ENCODE data around the gene ADARB2. TPM values are rescaled to one million over a fixed set of nuclear protein-coding genes. Genes with fewer than 3 reads are reported as not detected.

Gene ADARB2
- total RNA-seq, 4 donors from 2014 or later = 1.3 to 5.4 (median 1.8) TPM

DNA sequence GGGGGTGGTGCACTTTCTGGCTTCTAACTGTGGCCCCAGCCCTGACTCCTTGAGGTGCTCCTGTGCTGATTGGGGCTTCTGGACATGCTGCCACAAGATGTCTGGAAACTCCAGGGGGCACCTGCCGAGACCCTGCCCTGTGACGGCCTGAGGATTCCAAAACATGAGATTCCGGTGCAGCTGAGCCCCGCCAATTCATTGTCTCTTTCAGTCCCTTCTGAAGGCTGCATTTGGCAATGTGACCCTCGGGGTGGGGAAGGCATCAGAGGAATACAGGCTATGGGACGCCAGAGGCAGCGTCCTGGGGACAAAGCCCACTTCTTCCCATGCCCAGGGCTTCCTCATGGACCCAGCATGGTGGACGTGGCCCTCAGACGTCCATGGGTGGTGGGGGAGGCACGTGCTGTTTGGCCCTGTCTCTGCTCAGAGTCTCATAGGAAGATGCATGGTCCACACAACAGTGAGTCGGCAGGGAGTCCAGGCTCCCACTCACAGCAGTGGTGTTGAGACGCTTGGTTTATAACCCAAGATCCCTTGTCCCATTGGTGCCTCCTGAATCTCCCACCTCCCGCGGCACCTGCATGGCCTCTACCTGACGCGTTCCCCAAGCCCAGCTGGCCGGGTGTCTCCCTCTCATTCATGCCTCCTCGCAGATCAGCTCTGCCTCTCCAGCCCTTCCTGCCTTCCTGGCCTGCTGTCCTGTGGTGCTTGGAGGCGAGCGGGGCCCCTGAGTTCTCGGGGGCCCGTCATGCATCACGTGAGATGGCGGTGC lies 551.2 kb downstream of the ADARB2 start:
- 92 to 100% methylated on average over 2 to 7 of the region's 24 CpGs for WGBS, 2 donors (ENCODE audit: low coverage in 1 of 2)

DNA sequence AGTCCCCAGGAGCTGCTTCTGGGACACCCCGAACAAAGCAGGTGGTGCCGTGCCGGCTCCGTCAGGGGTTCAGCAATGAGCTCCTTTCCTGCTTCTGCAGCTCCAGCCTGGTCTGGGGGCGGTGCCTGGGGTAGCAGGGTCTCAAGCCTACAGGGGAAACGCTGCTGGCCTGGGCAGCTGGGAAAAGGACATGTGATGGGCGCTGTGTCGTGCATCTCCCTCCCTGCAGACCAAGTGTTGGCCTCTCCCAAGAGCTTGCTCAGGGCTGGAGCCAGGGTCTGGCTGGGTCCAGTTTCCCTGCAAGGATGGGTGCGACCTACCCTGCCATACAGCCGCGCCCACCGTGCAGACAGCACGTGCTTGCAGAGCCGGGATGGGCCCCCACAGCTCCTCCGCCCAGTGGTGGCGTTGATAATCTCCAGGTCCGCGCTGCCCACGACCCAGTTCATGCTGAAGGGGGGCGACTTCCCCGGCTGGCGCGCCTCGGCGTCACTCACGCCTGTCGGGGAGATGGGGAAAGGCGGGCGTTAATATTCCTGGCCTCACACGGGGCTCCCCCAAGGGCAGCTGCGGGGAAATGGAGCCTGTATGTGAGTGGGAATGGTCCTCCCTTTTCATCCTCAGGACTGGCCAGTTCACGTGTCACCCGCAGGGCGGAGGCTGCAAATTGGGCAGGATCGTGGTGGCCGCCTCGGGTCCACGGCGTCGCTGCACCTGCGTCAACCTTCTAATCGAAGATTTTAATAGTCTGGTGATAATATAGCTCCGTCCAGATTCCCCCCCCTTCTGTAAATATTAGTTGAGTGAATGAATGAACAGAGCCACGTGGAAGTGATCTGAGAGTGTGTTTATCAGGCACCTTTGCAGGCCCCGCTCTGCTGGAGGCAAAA lies 552.5 kb downstream of the ADARB2 start:
- no peak for TF ChIP-seq POLR2AphosphoS5 (IDR thresholded peaks at IDR 0.05)
- TF ChIP-seq, protein P1, sequence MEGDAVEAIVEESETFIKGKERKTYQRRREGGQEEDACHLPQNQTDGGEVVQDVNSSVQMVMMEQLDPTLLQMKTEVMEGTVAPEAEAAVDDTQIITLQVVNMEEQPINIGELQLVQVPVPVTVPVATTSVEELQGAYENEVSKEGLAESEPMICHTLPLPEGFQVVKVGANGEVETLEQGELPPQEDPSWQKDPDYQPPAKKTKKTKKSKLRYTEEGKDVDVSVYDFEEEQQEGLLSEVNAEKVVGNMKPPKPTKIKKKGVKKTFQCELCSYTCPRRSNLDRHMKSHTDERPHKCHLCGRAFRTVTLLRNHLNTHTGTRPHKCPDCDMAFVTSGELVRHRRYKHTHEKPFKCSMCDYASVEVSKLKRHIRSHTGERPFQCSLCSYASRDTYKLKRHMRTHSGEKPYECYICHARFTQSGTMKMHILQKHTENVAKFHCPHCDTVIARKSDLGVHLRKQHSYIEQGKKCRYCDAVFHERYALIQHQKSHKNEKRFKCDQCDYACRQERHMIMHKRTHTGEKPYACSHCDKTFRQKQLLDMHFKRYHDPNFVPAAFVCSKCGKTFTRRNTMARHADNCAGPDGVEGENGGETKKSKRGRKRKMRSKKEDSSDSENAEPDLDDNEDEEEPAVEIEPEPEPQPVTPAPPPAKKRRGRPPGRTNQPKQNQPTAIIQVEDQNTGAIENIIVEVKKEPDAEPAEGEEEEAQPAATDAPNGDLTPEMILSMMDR (IDR thresholded peaks at IDR 0.05) = no peak
- no peak for TF ChIP-seq POLR2A (IDR thresholded peaks at IDR 0.05)
- TF ChIP-seq EP300 (IDR thresholded peaks at IDR 0.05) = no peak
- H3K4me1 ChIP-seq = no peaks in the 10 kb centered on the region
- ATAC-seq = no peak
- H3K36me3 ChIP-seq = no peaks in the 10 kb centered on the region
- H3K9me3 ChIP-seq = no peaks in the 10 kb centered on the region
- WGBS, 2 donors (ENCODE audit: low coverage in 1 of 2) = 69 to 93% methylated on average over 3 to 7 of the region's 45 CpGs
- no peak overlapping the region for H3K27ac ChIP-seq
- no peak overlapping the region for H3K4me3 ChIP-seq
- H3K27me3 ChIP-seq = peaks cover 26% of the 10 kb centered on the region

More for the DNA sequence above, 551.2 kb downstream of the ADARB2 start:
- no peak overlapping the region for H3K4me3 ChIP-seq
- ATAC-seq = no peak
- no peak overlapping the region for H3K27ac ChIP-seq
- no peaks in the 10 kb centered on the region for H3K9me3 ChIP-seq
- H3K27me3 ChIP-seq = peaks cover 38% of the 10 kb centered on the region
- TF ChIP-seq POLR2A (IDR thresholded peaks at IDR 0.05) = no peak
- no peak for TF ChIP-seq EP300 (IDR thresholded peaks at IDR 0.05)
- TF ChIP-seq, protein P1 (IDR thresholded peaks at IDR 0.05) = no peak
- TF ChIP-seq POLR2AphosphoS5 (IDR thresholded peaks at IDR 0.05) = no peak
- no peaks in the 10 kb centered on the region for H3K36me3 ChIP-seq
- no peaks in the 10 kb centered on the region for H3K4me1 ChIP-seq

DNA sequence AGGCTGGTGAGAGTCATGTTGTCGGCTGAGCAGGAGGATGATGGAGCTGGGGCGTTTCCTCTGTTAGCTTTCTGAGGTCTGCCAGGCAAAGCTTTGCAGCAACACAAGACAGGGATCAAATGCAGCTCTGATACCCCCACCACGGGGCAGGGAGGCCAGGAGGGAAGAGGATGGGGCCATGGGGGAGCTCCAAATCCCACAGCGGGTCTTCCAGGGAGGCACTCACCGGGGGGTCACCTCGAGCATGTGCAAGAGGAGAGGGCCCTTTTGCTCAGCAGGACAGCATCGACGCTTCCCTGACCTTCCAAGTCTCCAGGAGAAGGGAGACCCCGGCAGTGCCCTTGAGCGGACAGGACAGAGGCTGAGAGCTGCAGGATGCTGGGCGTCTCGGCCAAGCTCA lies 553.6 kb downstream of the ADARB2 start:
- Histone ChIP-seq H3K27ac (no peak overlapping the region), H3K27me3 (peaks cover 26% of the 10 kb centered on the region), H3K9me3 (no peaks in the 10 kb centered on the region), H3K4me3 (no peak overlapping the region), H3K36me3 (no peaks in the 10 kb centered on the region), H3K4me1 (no peaks in the 10 kb centered on the region)
- WGBS, 2 donors (ENCODE audit: low coverage in 1 of 2) = 30 to 52% methylated on average over 2 to 7 of the region's 12 CpGs
- TF ChIP-seq POLR2AphosphoS5 (IDR thresholded peaks at IDR 0.05) (no peak), POLR2A (IDR thresholded peaks at IDR 0.05) (no peak), EP300 (IDR thresholded peaks at IDR 0.05) (no peak)
- TF ChIP-seq, protein P1 (IDR thresholded peaks at IDR 0.05) = no peak
- ATAC-seq = no peak

DNA sequence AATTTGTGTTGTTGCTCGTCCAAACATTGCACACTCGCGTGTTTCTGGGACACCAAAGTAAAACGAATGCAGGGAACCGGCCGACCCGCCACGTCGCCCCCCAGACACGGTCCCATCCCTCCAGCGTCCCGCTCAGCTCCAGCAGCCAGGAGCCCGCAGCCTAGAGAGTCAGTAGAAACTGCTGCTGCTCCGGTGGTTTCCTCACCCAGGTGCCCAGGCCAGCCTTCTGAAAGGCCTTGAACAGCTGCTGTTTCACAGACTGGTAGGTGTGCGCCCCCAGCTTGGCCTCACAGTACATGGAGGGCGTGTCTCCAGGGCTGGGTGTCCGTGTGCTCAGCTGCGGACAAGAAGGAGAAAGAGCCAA lies 554.3 kb downstream of the ADARB2 start:
- H3K9me3 ChIP-seq = no peaks in the 10 kb centered on the region
- no peak overlapping the region for H3K27ac ChIP-seq
- WGBS, 2 donors (ENCODE audit: low coverage in 1 of 2) = 55 to 100% methylated on average over 4 to 5 of the region's 18 CpGs
- H3K36me3 ChIP-seq = no peaks in the 10 kb centered on the region
- no peak for ATAC-seq
- H3K27me3 ChIP-seq = peaks cover 26% of the 10 kb centered on the region
- no peak overlapping the region for H3K4me3 ChIP-seq
- TF ChIP-seq POLR2A (IDR thresholded peaks at IDR 0.05) (no peak), EP300 (IDR thresholded peaks at IDR 0.05) (no peak), POLR2AphosphoS5 (IDR thresholded peaks at IDR 0.05) (no peak)
- TF ChIP-seq, protein P1 (IDR thresholded peaks at IDR 0.05) = no peak
- no peaks in the 10 kb centered on the region for H3K4me1 ChIP-seq
